GM12878 (cell line): ENCODE data around the gene CCM2. TPM values are rescaled to one million over a fixed set of nuclear protein-coding genes. Genes with fewer than 3 reads are reported as not detected.

ENCODE experiments used
- ATAC-seq: fragments of 200-7000 bp; cut with Tn5 transposase; 3 replicates; pipeline ENCODE4 v1.9.1; 2020; ENCODE audit warnings: mild to moderate bottlenecking, moderate library complexity
- BruUV-seq: library from RNA; stranded (reverse); fragments of 400-500 nt; replicated peaks from 2 replicates; lab custom pipeline; 2021; lab: Mats Ljungman, UMichigan
- CTCF ChIA-PET: fragments of 300-600 bp; sonication (Branson Sonifier 250); formaldehyde crosslinking; extraction: SDS; loops from one replicate; lab custom pipeline; 2021; ENCODE audit warnings: inconsistent platforms; lab: Yijun Ruan, JAX
- POLR2A ChIA-PET: fragments of 350-600 bp; formaldehyde crosslinking; extraction: SDS; loops from one replicate; lab custom pipeline; 2021; ENCODE audit warnings: inconsistent platforms; lab: Charles Lee
- RAD21 ChIA-PET: fragments of 300-600 bp; sonication (Branson Sonifier 250); formaldehyde crosslinking; loops from one replicate; lab custom pipeline; 2023; ENCODE audit warnings: antibody characterized with exemption; ENCODE audit not compliant: unreplicated experiment; lab: Charles Lee
- SMC1A ChIA-PET: fragments of 300-600 bp; sonication (Branson Sonifier 250); formaldehyde crosslinking; loops from one replicate; lab custom pipeline; 2023; ENCODE audit not compliant: unreplicated experiment, uncharacterized antibody; lab: Charles Lee
- DNase-seq: peaks from one replicate; pipeline ENCODE4 v3.0.0-alpha.2; 2011; ENCODE audit warnings: low read depth, low spot score
- FAIRE-seq: peaks from 3 replicates; lab custom pipeline; 2011; peaks lifted over from hg19 to GRCh38; lab: Jason Lieb, UNC
- H2AFZ ChIP-seq: 2 replicates; pipeline ENCODE4 v1.6.0; 2011; ENCODE audit warnings: low read depth, low read length, control low read depth; ENCODE audit not compliant: control insufficient read depth
- H3K27ac ChIP-seq: 2 replicates; pipeline ENCODE4 v1.5.1; 2011; ENCODE audit warnings: control low read depth; ENCODE audit not compliant: control insufficient read depth, insufficient read depth
- H3K27me3 ChIP-seq, 2 experiments: replicated peaks in 1 of 2; 2 replicates each; pipeline versions ENCODE4 v1.6.0 to v1.6.1; 2011; ENCODE audit warnings: low read length in 1 of 2; ENCODE audit not compliant: control insufficient read depth in 2 of 2, insufficient read depth in 2 of 2
- H3K36me3 ChIP-seq, 2 experiments: 2 replicates each; pipeline ENCODE4 v1.5.1; 2011; ENCODE audit warnings: low read length in 1 of 2; ENCODE audit not compliant: control insufficient read depth in 2 of 2, insufficient read depth in 2 of 2
- H3K4me1 ChIP-seq: 2 replicates; pipeline ENCODE4 v1.6.1; 2011; ENCODE audit warnings: mild to moderate bottlenecking, low read length, moderate library complexity, mixed read lengths; ENCODE audit not compliant: control insufficient read depth, insufficient read depth
- H3K4me2 ChIP-seq: 2 replicates; pipeline ENCODE4 v1.6.0; 2011; ENCODE audit warnings: control low read depth; ENCODE audit not compliant: control insufficient read depth, insufficient read depth
- H3K4me3 ChIP-seq: fragments of 200-600 bp; sonication (generic); 2 replicates; pipeline ENCODE4 v1.5.1; 2016
- H3K79me2 ChIP-seq: 2 replicates; pipeline ENCODE4 v1.6.0; 2011; ENCODE audit warnings: low read length; ENCODE audit not compliant: control insufficient read depth, insufficient read depth
- H3K9ac ChIP-seq: 2 replicates; pipeline ENCODE4 v1.8.0; 2011; ENCODE audit warnings: low read length, control low read depth, mixed read lengths; ENCODE audit not compliant: control insufficient read depth, insufficient read depth
- H3K9me3 ChIP-seq: replicated peaks from 3 replicates; pipeline ENCODE4 v1.5.1; 2011; ENCODE audit warnings: mild to moderate bottlenecking, low read length; ENCODE audit not compliant: control insufficient read depth, insufficient read depth
- H4K20me1 ChIP-seq: 2 replicates; pipeline ENCODE4 v1.6.0; 2011; ENCODE audit not compliant: control insufficient read depth, insufficient read depth
- HDAC6 ChIP-seq: fragments of 200-600 bp; sonication (generic); IDR thresholded peaks from one replicate; pipeline ENCODE4 v1.8.0; 2017; ENCODE audit warnings: antibody characterized with exemption; ENCODE audit not compliant: unreplicated experiment
- NFYB ChIP-seq: IDR thresholded peaks from 2 replicates; pipeline ENCODE4 v1.6.1; 2011; ENCODE audit warnings: low read depth, mild to moderate bottlenecking, low read length, improper control_type of control experiment, moderate library complexity; ENCODE audit not compliant: insufficient read depth
- POLR2A ChIP-seq: IDR thresholded peaks from 2 replicates; pipeline ENCODE4 v1.6.1; 2011; ENCODE audit warnings: low read depth, mild to moderate bottlenecking, low read length
- POLR2AphosphoS5 ChIP-seq: IDR thresholded peaks from 2 replicates; pipeline ENCODE4 v1.6.1; 2011; ENCODE audit warnings: mild to moderate bottlenecking, low read length, inconsistent platforms
- POU2F2 ChIP-seq: IDR thresholded peaks from 3 replicates; pipeline ENCODE4 v1.6.1; 2011; ENCODE audit warnings: low read depth, mild to moderate bottlenecking, low read length, borderline replicate concordance
- SPI1 ChIP-seq: IDR thresholded peaks from 2 replicates; pipeline ENCODE4 v1.6.1; 2011; ENCODE audit warnings: low read depth, mild to moderate bottlenecking, low read length, moderate library complexity, borderline replicate concordance; ENCODE audit not compliant: insufficient read depth
- ZNF217 ChIP-seq: fragments of 450-650 bp; IDR thresholded peaks from 2 replicates; pipeline ENCODE4 v1.6.1; 2017; ENCODE audit warnings: antibody characterized with exemption, mild to moderate bottlenecking
- ZSCAN29 ChIP-seq: fragments of 450-650 bp; IDR thresholded peaks from 2 replicates; pipeline ENCODE4 v1.6.1; 2017; ENCODE audit warnings: mild to moderate bottlenecking, moderate library complexity
- ZZZ3 ChIP-seq: IDR thresholded peaks from 2 replicates; pipeline ENCODE4 v1.6.1; 2011; ENCODE audit warnings: low read depth; ENCODE audit not compliant: control insufficient read depth, insufficient read length
- WGBS: methylation state at CpG from one replicate; pipeline ENCODE4 v1.1.6; 2016; ENCODE audit warnings: low lambda C conversion rate; ENCODE audit not compliant: insufficient replicate concordance, insufficient coverage; ENCODE audit errors: missing lambda C conversion rate; 5-methylcytosine and 5-hydroxymethylcytosine counted together
- in situ Hi-C: fragments of 300-500 bp; cut with MboI; formaldehyde crosslinking; loops from 9 replicates; pipeline ENCODE4 v1.14.3; 2018; ENCODE audit warnings: mixed read lengths
- intact Hi-C: fragments of 100-400 bp; cut with micrococcal nuclease; formaldehyde crosslinking; loops from one replicate; pipeline ENCODE4 v1.14.2; 2022; ENCODE audit not compliant: unreplicated experiment
- polyA plus RNA-seq, 11 experiments: library from polyadenylated mRNA; depleted of rRNA in 4 of 11; unstranded in 6 of 11; stranded (reverse) in 5 of 11; fragments of >200 nt; fragmentation: Nextera tagmentation in 4 of 11; fragmentation: Illumina TruSeq in 1 of 11; extraction: Ambion mirVana in 4 of 11; extraction: Trizol in 1 of 11; gene quantifications; 1 replicate in 1 of 11; 2 replicates in 10 of 11; pipeline versions ENCODE4 v1.2.1 to v1.2.3, GENCODE V29; 2011 to 2016; ENCODE audit warnings: inconsistent platforms in 2 of 11, missing spikeins in 2 of 11, low read depth in 1 of 11
- total RNA-seq, 4 experiments: library from RNA; depleted of rRNA in 3 of 4; stranded (reverse); fragments of >200 nt in 3 of 4; fragmentation: Illumina TruSeq in 1 of 4; extraction: Trizol in 1 of 4; gene quantifications; 2 replicates each; pipeline versions ENCODE4 v1.2.1 to v1.2.3, GENCODE V29; 2013 to 2021
- TF ChIP-seq, protein P1 (sequence below): IDR thresholded peaks from 2 replicates; pipeline ENCODE4 v1.6.1; 2012; ENCODE audit warnings: low read depth, low read length, improper control_type of control experiment
- TF ChIP-seq, protein P2 (sequence below): IDR thresholded peaks from 2 replicates; pipeline ENCODE4 v1.6.1; 2012; ENCODE audit warnings: mild to moderate bottlenecking, low read depth, low read length

The CCM2 gene
- total and polyA plus RNA-seq, 10 of the 15 experiments (the other 5 are each of a cell fraction or from before 2014, with no cell fraction given) = 1.00 to 82.3 (median 48.7) TPM

DNA sequence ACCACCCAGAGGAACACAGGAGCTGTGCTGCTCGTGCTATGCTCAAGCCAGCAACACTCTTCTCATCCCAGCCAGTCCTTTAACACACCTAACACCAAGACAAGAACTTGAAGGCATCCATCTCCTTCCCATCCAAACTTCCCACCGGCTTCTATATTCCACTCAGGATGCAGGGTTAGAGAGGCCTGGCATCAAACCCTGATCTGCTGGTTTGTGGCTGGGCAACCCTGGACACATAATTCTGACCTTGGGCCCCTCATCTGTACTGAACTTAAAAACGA lies 15.6 kb upstream of the CCM2 start:
- H3K4me2 ChIP-seq = peak overlapping the region; percentile 94
- TF ChIP-seq NFYB (no peak), POLR2AphosphoS5 (peak; percentile 71)
- ATAC-seq (no peak), FAIRE-seq (no peak), DNase-seq (no peak)
- no peaks in the 10 kb centered on the region for H3K9me3 ChIP-seq
- intact Hi-C loops (no loop called here), in situ Hi-C loops (no loop called here)
- ChIA-PET SMC1A (interaction anchor here (1.0 to 16.7 kb wide), 4 partner anchors 11 to 130 kb away, joined by 3 to 303 read pairs (median 14); partner anchors contain the start of gene CCM2), POLR2A (interaction anchor here (0.5 to 16.1 kb wide), 5 partner anchors 10 to 1397 kb away, joined by 3 to 280 read pairs (median 6); partner anchors contain the start of gene CCM2), RAD21 (interaction anchor here (4.5 to 14.6 kb wide), 3 partner anchors 11 to 151 kb away, joined by 17 to 303 read pairs (median 33); partner anchors contain the start of gene CCM2), CTCF (interaction anchor here (2.9 to 5.9 kb wide), 2 partner anchors 11 to 12 kb away, joined by 13 to 48 read pairs; no protein-coding TSS in a partner anchor)
- no peak overlapping the region for H2AFZ ChIP-seq
- peak overlapping the region; percentile 82 for H3K9ac ChIP-seq
- H3K27ac ChIP-seq = peak overlapping the region; percentile 86
- H3K36me3 ChIP-seq = peaks cover 19 to 21% of the 10 kb centered on the region in 2 experiments
- peaks cover 42% of the 10 kb centered on the region for H3K4me1 ChIP-seq
- peak overlapping the region; percentile 93 for H3K4me3 ChIP-seq
- peaks cover 56% of the 10 kb centered on the region for H3K79me2 ChIP-seq
- no peaks in the 10 kb centered on the region for H3K27me3 ChIP-seq
- WGBS = 0% methylated on average over 3 of the region's 3 CpGs
- H4K20me1 ChIP-seq = peaks cover 3% of the 10 kb centered on the region
- no TSS peak for BruUV-seq

DNA sequence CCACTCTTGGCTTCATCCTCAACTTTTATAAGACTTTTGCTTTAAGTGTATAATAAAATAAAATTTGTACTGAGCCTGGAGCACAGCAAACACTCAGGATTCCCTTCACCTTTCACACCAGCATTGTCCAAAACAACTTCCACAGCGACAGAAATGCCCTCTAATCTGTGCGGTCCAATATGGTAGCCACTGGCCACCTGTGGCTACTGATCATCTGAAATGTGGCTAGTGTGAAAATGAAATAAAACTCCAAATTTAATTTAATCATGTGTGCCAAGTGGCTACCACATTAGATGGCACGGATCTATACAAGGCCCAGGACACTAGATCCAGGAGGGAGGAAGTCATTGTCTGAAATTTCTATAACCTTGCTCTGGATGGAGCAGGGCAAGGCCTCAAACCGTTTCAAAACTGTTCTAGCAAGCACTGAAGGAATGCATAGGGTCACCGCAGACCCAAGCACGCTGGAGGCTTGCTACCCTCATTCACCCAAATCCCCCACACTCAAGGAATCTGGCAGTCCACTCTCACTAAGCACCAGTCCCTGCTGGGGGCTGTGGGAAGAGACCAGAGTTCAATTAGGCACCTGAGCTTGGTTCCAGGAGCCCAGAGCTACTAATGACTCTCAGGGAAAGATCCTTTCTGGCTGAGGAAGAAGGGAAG lies 14.8 kb upstream of the CCM2 start:
- ChIA-PET SMC1A (interaction anchor here (0.7 to 16.7 kb wide), 7 partner anchors 12 to 151 kb away, joined by 3 to 303 read pairs (median 5); partner anchors contain the start of gene CCM2), RAD21 (interaction anchor here (0.7 to 14.6 kb wide), 4 partner anchors 12 to 48 kb away, joined by 3 to 303 read pairs (median 20); partner anchors contain the start of gene CCM2), CTCF (interaction anchor here (0.6 to 5.9 kb wide), 4 partner anchors 11 to 200 kb away, joined by 3 to 48 read pairs (median 10); no protein-coding TSS in a partner anchor), POLR2A (interaction anchor here (0.6 to 16.1 kb wide), 9 partner anchors 9 to 152 kb away, joined by 3 to 280 read pairs (median 4); partner anchors contain the start of genes CCM2, H2AZ2 and TBRG4)
- in situ Hi-C loops (no loop called here), intact Hi-C loops (no loop called here)
- 8% methylated on average over 6 of the region's 6 CpGs for WGBS
- DNase-seq (no peak), ATAC-seq (no peak), FAIRE-seq (no peak)
- peaks cover 3% of the 10 kb centered on the region for H4K20me1 ChIP-seq
- no peaks in the 10 kb centered on the region for H3K9me3 ChIP-seq
- TSS peak; percentile 79 for BruUV-seq
- H2AFZ ChIP-seq = no peak overlapping the region
- peaks cover 34% of the 10 kb centered on the region for H3K4me1 ChIP-seq
- peaks cover 51% of the 10 kb centered on the region for H3K79me2 ChIP-seq
- peak overlapping the region; percentile 86 for H3K27ac ChIP-seq
- peak overlapping the region; percentile 94 for H3K4me2 ChIP-seq
- peak overlapping the region; percentile 82 for H3K9ac ChIP-seq
- peak overlapping the region; percentile 93 for H3K4me3 ChIP-seq
- H3K36me3 ChIP-seq = peaks cover 19 to 21% of the 10 kb centered on the region in 2 experiments
- H3K27me3 ChIP-seq = no peaks in the 10 kb centered on the region
- TF ChIP-seq, protein P1, sequence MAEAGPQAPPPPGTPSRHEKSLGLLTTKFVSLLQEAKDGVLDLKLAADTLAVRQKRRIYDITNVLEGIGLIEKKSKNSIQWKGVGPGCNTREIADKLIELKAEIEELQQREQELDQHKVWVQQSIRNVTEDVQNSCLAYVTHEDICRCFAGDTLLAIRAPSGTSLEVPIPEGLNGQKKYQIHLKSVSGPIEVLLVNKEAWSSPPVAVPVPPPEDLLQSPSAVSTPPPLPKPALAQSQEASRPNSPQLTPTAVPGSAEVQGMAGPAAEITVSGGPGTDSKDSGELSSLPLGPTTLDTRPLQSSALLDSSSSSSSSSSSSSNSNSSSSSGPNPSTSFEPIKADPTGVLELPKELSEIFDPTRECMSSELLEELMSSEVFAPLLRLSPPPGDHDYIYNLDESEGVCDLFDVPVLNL = no peak
- TF ChIP-seq HDAC6 = no peak
- TF ChIP-seq SPI1 = peak; percentile 13; the same call in 1 of the 2 replicates
- peak; percentile 24 for TF ChIP-seq POLR2A
- no peak for TF ChIP-seq ZNF217
- no peak for TF ChIP-seq ZZZ3
- no peak for TF ChIP-seq ZSCAN29
- 0 out of 3 replicates have a peak, but pooled peaks have one; percentile 11 for TF ChIP-seq POU2F2
- TF ChIP-seq, protein P2, sequence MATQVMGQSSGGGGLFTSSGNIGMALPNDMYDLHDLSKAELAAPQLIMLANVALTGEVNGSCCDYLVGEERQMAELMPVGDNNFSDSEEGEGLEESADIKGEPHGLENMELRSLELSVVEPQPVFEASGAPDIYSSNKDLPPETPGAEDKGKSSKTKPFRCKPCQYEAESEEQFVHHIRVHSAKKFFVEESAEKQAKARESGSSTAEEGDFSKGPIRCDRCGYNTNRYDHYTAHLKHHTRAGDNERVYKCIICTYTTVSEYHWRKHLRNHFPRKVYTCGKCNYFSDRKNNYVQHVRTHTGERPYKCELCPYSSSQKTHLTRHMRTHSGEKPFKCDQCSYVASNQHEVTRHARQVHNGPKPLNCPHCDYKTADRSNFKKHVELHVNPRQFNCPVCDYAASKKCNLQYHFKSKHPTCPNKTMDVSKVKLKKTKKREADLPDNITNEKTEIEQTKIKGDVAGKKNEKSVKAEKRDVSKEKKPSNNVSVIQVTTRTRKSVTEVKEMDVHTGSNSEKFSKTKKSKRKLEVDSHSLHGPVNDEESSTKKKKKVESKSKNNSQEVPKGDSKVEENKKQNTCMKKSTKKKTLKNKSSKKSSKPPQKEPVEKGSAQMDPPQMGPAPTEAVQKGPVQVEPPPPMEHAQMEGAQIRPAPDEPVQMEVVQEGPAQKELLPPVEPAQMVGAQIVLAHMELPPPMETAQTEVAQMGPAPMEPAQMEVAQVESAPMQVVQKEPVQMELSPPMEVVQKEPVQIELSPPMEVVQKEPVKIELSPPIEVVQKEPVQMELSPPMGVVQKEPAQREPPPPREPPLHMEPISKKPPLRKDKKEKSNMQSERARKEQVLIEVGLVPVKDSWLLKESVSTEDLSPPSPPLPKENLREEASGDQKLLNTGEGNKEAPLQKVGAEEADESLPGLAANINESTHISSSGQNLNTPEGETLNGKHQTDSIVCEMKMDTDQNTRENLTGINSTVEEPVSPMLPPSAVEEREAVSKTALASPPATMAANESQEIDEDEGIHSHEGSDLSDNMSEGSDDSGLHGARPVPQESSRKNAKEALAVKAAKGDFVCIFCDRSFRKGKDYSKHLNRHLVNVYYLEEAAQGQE = no peak
